ENCODE measurements around the gene NOL8. TPM values are rescaled to one million over a fixed set of nuclear protein-coding genes. Genes with fewer than 3 reads are reported as not detected.
A peak's percentile ranks its signal among the peaks of the same experiment; 100 is the strongest.

Gene NOL8
- total RNA-seq, 1 experiment from 2014 or later = 30.6 TPM

- Histone ChIP-seq H3K27me3 (ENCODE audit: control insufficient read depth, insufficient read depth, low read length) (no peaks in the 10 kb centered on the region), H3K27ac (ENCODE audit: low read length) (no peak overlapping the region), H3K4me1 (ENCODE audit: control insufficient read depth, insufficient read depth, low read length) (peaks cover 12% of the 10 kb centered on the region), H3K36me3 (ENCODE audit: control insufficient read depth, insufficient read depth, low read length) (peaks cover 20% of the 10 kb centered on the region), H3K4me3 (ENCODE audit: low read depth in 2 of 2, low read length in 2 of 2) (peak overlapping the region in 1 of 2 experiments; percentile 97; a peak in 3 of 4 replicates), H3K9me3 (ENCODE audit: control insufficient read depth, insufficient read depth, low read depth, low read length) (no peaks in the 10 kb centered on the region)
- intact Hi-C loops (cut with micrococcal nuclease; ENCODE audit: unreplicated experiment) = no loop called here
- no TSS peak for BruUV-seq (replicated peaks)
- in situ Hi-C loops (cut with HindIII; ENCODE audit: low pct_unique_long_range_greater_than_20kb, low sequenced_read_pairs) = no loop called here
- ATAC-seq = no peak
- TF ChIP-seq POLR2AphosphoS5 (IDR thresholded peaks at IDR 0.05; ENCODE audit: low read depth, low read length) = no peak
- TF ChIP-seq SIN3A (IDR thresholded peaks at IDR 0.05; ENCODE audit: borderline replicate concordance, insufficient read depth, low read depth, low read length) = no peak
- TF ChIP-seq, protein P1, sequence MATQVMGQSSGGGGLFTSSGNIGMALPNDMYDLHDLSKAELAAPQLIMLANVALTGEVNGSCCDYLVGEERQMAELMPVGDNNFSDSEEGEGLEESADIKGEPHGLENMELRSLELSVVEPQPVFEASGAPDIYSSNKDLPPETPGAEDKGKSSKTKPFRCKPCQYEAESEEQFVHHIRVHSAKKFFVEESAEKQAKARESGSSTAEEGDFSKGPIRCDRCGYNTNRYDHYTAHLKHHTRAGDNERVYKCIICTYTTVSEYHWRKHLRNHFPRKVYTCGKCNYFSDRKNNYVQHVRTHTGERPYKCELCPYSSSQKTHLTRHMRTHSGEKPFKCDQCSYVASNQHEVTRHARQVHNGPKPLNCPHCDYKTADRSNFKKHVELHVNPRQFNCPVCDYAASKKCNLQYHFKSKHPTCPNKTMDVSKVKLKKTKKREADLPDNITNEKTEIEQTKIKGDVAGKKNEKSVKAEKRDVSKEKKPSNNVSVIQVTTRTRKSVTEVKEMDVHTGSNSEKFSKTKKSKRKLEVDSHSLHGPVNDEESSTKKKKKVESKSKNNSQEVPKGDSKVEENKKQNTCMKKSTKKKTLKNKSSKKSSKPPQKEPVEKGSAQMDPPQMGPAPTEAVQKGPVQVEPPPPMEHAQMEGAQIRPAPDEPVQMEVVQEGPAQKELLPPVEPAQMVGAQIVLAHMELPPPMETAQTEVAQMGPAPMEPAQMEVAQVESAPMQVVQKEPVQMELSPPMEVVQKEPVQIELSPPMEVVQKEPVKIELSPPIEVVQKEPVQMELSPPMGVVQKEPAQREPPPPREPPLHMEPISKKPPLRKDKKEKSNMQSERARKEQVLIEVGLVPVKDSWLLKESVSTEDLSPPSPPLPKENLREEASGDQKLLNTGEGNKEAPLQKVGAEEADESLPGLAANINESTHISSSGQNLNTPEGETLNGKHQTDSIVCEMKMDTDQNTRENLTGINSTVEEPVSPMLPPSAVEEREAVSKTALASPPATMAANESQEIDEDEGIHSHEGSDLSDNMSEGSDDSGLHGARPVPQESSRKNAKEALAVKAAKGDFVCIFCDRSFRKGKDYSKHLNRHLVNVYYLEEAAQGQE (IDR thresholded peaks at IDR 0.05; ENCODE audit: insufficient read depth in 1 of 2, low read depth in 2 of 2, low read length in 1 of 2) = no peak
- no peak for TF ChIP-seq TCF7L2 (IDR thresholded peaks at IDR 0.05; ENCODE audit: low read depth, low read length)
- ChIA-PET POLR2A (no interaction called here), CTCF (no interaction called here)
- DNase-seq (ENCODE audit: low read depth, low spot score) = no peak
Observed at GRCh38 chr9:92290785-92291429, 34.2 kb downstream of the NOL8 start.

DNA sequence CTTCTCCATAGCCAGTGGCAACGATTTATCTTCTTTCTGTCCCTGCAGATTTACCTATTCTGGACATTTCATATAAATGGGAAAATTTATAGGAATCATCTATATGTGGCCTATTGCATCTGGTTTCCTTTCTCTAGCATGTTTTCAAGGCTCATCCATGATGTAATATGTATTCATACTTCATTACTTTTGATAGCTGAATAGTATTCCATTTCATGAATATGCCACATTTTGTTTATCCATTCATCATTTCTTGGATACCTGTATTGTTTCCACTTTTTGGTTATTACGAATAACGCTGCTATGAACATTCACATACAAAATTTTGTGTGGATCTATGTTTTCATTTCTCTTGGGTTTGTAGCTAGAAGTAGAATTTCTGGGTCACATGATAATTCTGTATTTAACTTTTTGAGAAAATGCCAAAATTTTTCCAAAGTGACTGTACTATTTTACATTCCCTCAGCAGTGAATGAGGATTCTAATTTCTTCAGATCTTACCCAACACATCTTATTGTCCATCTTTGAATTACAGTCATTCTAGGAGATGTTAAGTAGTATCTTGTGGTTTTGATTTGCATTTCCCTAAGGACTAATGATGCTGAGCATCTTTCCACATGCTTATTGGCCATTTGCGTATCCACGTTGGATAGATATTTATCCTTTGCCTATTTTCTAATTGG lies 35.3 kb downstream of the NOL8 start:
- Histone ChIP-seq H3K4me3 (ENCODE audit: low read depth in 2 of 2, low read length in 2 of 2) (no peak overlapping the region), H3K27me3 (ENCODE audit: control insufficient read depth, insufficient read depth, low read length) (no peaks in the 10 kb centered on the region), H3K4me1 (ENCODE audit: control insufficient read depth, insufficient read depth, low read length) (peaks cover 12% of the 10 kb centered on the region), H3K27ac (ENCODE audit: low read length) (no peak overlapping the region), H3K9me3 (ENCODE audit: control insufficient read depth, insufficient read depth, low read depth, low read length) (no peaks in the 10 kb centered on the region), H3K36me3 (ENCODE audit: control insufficient read depth, insufficient read depth, low read length) (peaks cover 28% of the 10 kb centered on the region)
- no peak for ATAC-seq
- in situ Hi-C loops (cut with HindIII; ENCODE audit: low pct_unique_long_range_greater_than_20kb, low sequenced_read_pairs) (no loop called here), intact Hi-C loops (cut with micrococcal nuclease; ENCODE audit: unreplicated experiment) (no loop called here)
- TF ChIP-seq, protein P1 (IDR thresholded peaks at IDR 0.05; ENCODE audit: insufficient read depth in 1 of 2, low read depth in 2 of 2, low read length in 1 of 2) = no peak
- TF ChIP-seq SIN3A (IDR thresholded peaks at IDR 0.05; ENCODE audit: borderline replicate concordance, insufficient read depth, low read depth, low read length) = no peak
- TF ChIP-seq, protein P2, sequence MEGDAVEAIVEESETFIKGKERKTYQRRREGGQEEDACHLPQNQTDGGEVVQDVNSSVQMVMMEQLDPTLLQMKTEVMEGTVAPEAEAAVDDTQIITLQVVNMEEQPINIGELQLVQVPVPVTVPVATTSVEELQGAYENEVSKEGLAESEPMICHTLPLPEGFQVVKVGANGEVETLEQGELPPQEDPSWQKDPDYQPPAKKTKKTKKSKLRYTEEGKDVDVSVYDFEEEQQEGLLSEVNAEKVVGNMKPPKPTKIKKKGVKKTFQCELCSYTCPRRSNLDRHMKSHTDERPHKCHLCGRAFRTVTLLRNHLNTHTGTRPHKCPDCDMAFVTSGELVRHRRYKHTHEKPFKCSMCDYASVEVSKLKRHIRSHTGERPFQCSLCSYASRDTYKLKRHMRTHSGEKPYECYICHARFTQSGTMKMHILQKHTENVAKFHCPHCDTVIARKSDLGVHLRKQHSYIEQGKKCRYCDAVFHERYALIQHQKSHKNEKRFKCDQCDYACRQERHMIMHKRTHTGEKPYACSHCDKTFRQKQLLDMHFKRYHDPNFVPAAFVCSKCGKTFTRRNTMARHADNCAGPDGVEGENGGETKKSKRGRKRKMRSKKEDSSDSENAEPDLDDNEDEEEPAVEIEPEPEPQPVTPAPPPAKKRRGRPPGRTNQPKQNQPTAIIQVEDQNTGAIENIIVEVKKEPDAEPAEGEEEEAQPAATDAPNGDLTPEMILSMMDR (IDR thresholded peaks at IDR 0.05) = no peak
- no peak for TF ChIP-seq POLR2AphosphoS5 (IDR thresholded peaks at IDR 0.05; ENCODE audit: low read depth, low read length)
- TF ChIP-seq TCF7L2 (IDR thresholded peaks at IDR 0.05; ENCODE audit: low read depth, low read length) = no peak
- ChIA-PET POLR2A (no interaction called here), CTCF (no interaction called here)
- BruUV-seq (replicated peaks) = no TSS peak
- no peak for DNase-seq (ENCODE audit: low read depth, low spot score)

All from Panc1 (cell line).